ENCODE data around the gene GTSE1. TPM values are rescaled to one million over a fixed set of nuclear protein-coding genes. Genes with fewer than 3 reads are reported as not detected.

GTSE1 gene
- total RNA-seq, 1 experiment from 2014 or later, result 42.6 TPM

DNA sequence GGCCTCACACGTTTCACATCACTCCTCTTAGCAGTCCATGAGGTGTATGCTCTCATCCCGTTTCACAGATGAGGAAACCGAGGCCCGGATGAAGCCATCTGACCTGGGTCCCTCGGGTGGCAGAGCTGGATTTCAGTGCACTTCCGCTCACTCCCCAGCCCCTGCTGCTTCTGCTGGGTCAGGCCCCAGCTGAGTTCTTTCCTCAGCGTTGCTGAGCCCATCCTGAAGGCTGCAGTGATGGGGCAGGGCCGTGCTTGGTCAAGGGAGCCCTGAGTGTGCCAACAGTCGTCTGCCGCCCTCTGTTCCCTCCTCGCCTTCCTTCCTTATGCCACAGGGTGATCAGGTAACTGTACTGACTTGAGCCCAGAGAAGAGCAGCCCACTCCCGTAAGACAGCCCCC, 51.0 kb downstream of the GTSE1 start:
- Histone ChIP-seq H4K20me1 (ENCODE audit: control insufficient read depth, insufficient read depth, insufficient read length) (peaks cover 5% of the 10 kb centered on the region), H2BK15ac (ENCODE audit: low read depth, low read length) (no peak overlapping the region), H4K5ac (ENCODE audit: insufficient read length, low read depth, low read length) (no peak overlapping the region), H2BK20ac (ENCODE audit: low read depth, low read length, poor library complexity, severe bottlenecking) (no peak overlapping the region), H3K4ac (ENCODE audit: low read depth, low read length) (no peak overlapping the region), H2AK5ac (ENCODE audit: insufficient read length, low read length) (no peak overlapping the region), H3K79me1 (ENCODE audit: insufficient read depth, low read depth, low read length, poor library complexity, severe bottlenecking) (no peaks in the 10 kb centered on the region), H3K27ac (ENCODE audit: insufficient read length, low read depth, low read length) (no peak overlapping the region), H3K4me2 (ENCODE audit: insufficient read depth, insufficient read length, low read length) (no peak overlapping the region), H3K27me3 (ENCODE audit: insufficient read depth, low read length) (no peaks in the 10 kb centered on the region), H3K14ac (ENCODE audit: insufficient read depth, low read length) (no peak overlapping the region), H3K18ac (ENCODE audit: insufficient read length, low read depth, low read length) (no peak overlapping the region), H3T11ph (ENCODE audit: low read length) (no peak overlapping the region), H4K91ac (ENCODE audit: insufficient read length, low read depth, low read length) (no peak overlapping the region), H3K9me3 (ENCODE audit: control insufficient read depth, low read depth, low read length) (no peaks in the 10 kb centered on the region), H2AFZ (ENCODE audit: low read length) (no peak overlapping the region), H2BK120ac (ENCODE audit: low read depth, low read length, poor library complexity, severe bottlenecking) (no peak overlapping the region), H3K23ac (ENCODE audit: insufficient read length, low read depth, low read length) (no peak overlapping the region), H3K56ac (ENCODE audit: insufficient read length, low read depth, low read length) (no peak overlapping the region), H2BK12ac (ENCODE audit: insufficient read length, low read depth, low read length) (no peak overlapping the region), H4K8ac (replicated peaks; ENCODE audit: insufficient read length, low read depth, low read length) (no peak overlapping the region), H3K23me2 (ENCODE audit: insufficient read length, low read depth, low read length, poor library complexity, severe bottlenecking) (no peaks in the 10 kb centered on the region), H3K4me1 (ENCODE audit: insufficient read depth, low read length) (no peaks in the 10 kb centered on the region), H3K9ac (ENCODE audit: extremely low read depth, insufficient read length, low read length) (no peak overlapping the region), H2BK5ac (ENCODE audit: insufficient read length, low read length) (no peak overlapping the region), H3K79me2 (ENCODE audit: insufficient read depth, low read length) (0 out of 2 replicates have a peak, but pooled peaks cover 2% of the 10 kb centered on the region)
- DNase-seq, result no peak
- no peaks in the 10 kb centered on the region for H3K27me3 Mint-ChIP-seq (ENCODE audit: low read depth)
- WGBS (ENCODE audit: extremely low coverage, insufficient read length, low lambda C conversion rate), result no CpG with 5 or more reads among the region's 12 CpGs
- no peak overlapping the region for H3K4me3 Mint-ChIP-seq
- H3K36me3 Mint-ChIP-seq (ENCODE audit: insufficient read depth in 1 of 3, low read depth in 3 of 3), result peaks cover 33 to 96% (median 89%) of the 10 kb centered on the region in 3 experiments; a peak in 6 of 7 replicates
- no peaks in the 10 kb centered on the region for H3K4me1 Mint-ChIP-seq
- no peak overlapping the region for H3K27ac Mint-ChIP-seq
- TF ChIP-seq, protein P1, sequence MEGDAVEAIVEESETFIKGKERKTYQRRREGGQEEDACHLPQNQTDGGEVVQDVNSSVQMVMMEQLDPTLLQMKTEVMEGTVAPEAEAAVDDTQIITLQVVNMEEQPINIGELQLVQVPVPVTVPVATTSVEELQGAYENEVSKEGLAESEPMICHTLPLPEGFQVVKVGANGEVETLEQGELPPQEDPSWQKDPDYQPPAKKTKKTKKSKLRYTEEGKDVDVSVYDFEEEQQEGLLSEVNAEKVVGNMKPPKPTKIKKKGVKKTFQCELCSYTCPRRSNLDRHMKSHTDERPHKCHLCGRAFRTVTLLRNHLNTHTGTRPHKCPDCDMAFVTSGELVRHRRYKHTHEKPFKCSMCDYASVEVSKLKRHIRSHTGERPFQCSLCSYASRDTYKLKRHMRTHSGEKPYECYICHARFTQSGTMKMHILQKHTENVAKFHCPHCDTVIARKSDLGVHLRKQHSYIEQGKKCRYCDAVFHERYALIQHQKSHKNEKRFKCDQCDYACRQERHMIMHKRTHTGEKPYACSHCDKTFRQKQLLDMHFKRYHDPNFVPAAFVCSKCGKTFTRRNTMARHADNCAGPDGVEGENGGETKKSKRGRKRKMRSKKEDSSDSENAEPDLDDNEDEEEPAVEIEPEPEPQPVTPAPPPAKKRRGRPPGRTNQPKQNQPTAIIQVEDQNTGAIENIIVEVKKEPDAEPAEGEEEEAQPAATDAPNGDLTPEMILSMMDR (conservative IDR thresholded peaks at IDR 0.05), result no peak
- no peaks in the 10 kb centered on the region for H3K9me3 Mint-ChIP-seq

Data from H9 (cell line).